ENCODE results near the gene METAP1D. TPM values are rescaled to one million over a fixed set of nuclear protein-coding genes. Genes with fewer than 3 reads are reported as not detected.

METAP1D gene
- polyA plus RNA-seq, 2 of the 4 experiments (the other 2 are of a cell fraction), result 7.3 to 13.3 TPM

DNA sequence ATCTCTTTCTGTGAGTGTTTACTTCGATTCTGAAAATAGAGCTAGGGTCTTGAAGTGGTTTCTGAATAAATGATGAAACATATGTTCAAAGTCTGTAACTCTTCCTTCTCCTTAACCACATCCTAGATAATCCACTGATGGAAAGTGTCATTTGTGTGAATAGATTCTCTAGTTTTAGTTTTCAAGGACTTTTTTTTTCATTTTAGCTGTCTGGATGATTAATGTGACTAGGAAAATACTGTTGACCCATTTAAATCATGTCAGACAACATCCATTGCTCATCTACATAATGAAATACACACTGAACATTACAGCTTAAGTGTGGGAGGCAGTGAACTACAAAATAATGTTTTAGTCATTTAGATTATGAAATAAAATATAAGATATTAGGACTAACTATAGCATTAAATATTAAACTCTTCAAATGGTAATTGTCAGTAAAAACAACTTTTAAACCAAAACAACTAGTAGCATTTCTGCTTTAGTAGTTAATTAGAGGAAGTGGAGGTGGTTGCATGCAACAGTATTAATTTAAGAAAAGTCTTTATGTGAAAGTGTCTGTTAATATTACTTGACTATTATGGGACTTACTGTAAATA, 46.4 kb downstream of the METAP1D start:
- ChIA-PET POLR2A (no interaction called here), CTCF (no interaction called here)
- Histone ChIP-seq H3K4me1 (peaks cover 6% of the 10 kb centered on the region; the same call in 2 of the 3 replicates), H3K4me3 (no peak overlapping the region), H3K27ac (no peak overlapping the region), H3K9me3 (no peaks in the 10 kb centered on the region), H3K4me2 (no peak overlapping the region)
- ATAC-seq (no peak), FAIRE-seq (no peak), DNase-seq (ENCODE audit: low read depth in 1 of 2, low spot score in 1 of 2) (no peak)
- WGBS (ENCODE audit: missing lambda C conversion rate), result 29% methylated on average over 1 of the region's 1 CpG
- TF ChIP-seq NPAS2 (CRISPR knock-in tag; IDR thresholded peaks at IDR 0.05; ENCODE audit: borderline replicate concordance), result no peak
- TF ChIP-seq HDAC2 (IDR thresholded peaks at IDR 0.05), result no peak
- TF ChIP-seq, protein P1, sequence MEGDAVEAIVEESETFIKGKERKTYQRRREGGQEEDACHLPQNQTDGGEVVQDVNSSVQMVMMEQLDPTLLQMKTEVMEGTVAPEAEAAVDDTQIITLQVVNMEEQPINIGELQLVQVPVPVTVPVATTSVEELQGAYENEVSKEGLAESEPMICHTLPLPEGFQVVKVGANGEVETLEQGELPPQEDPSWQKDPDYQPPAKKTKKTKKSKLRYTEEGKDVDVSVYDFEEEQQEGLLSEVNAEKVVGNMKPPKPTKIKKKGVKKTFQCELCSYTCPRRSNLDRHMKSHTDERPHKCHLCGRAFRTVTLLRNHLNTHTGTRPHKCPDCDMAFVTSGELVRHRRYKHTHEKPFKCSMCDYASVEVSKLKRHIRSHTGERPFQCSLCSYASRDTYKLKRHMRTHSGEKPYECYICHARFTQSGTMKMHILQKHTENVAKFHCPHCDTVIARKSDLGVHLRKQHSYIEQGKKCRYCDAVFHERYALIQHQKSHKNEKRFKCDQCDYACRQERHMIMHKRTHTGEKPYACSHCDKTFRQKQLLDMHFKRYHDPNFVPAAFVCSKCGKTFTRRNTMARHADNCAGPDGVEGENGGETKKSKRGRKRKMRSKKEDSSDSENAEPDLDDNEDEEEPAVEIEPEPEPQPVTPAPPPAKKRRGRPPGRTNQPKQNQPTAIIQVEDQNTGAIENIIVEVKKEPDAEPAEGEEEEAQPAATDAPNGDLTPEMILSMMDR (IDR thresholded peaks at IDR 0.05), result no peak
- no peak for TF ChIP-seq JUN (IDR thresholded peaks at IDR 0.05)
- no peak for TF ChIP-seq ZSCAN20 (CRISPR knock-in tag; IDR thresholded peaks at IDR 0.05)
- TF ChIP-seq, protein P2, sequence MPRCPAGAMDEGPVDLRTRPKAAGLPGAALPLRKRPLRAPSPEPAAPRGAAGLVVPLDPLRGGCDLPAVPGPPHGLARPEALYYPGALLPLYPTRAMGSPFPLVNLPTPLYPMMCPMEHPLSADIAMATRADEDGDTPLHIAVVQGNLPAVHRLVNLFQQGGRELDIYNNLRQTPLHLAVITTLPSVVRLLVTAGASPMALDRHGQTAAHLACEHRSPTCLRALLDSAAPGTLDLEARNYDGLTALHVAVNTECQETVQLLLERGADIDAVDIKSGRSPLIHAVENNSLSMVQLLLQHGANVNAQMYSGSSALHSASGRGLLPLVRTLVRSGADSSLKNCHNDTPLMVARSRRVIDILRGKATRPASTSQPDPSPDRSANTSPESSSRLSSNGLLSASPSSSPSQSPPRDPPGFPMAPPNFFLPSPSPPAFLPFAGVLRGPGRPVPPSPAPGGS (IDR thresholded peaks at IDR 0.05), result no peak

GRCh38 chr2:172046866-172047565, 47.3 kb downstream of the METAP1D start:
- FAIRE-seq (no peak), ATAC-seq (peak in 1 of 2 experiments; percentile 23; a peak in 1 of 6 replicates), DNase-seq (ENCODE audit: low read depth in 1 of 2, low spot score in 1 of 2) (no peak)
- 36% methylated on average over 3 of the region's 3 CpGs for WGBS (ENCODE audit: missing lambda C conversion rate)
- Histone ChIP-seq H3K4me3 (no peak overlapping the region), H3K27ac (no peak overlapping the region), H3K9me3 (no peaks in the 10 kb centered on the region), H3K4me2 (no peak overlapping the region), H3K4me1 (peaks cover 9% of the 10 kb centered on the region; the same call in 2 of the 3 replicates)
- TF ChIP-seq PHF8 (IDR thresholded peaks at IDR 0.05; ENCODE audit: borderline replicate concordance, low read depth) (no peak), RAD21 (conservative IDR thresholded peaks at IDR 0.05 in 1 of 2, IDR thresholded peaks at IDR 0.05 in 1 of 2) (no peak), MAZ (IDR thresholded peaks at IDR 0.05; ENCODE audit: borderline replicate concordance, low read depth, low read length) (no peak), MYC (IDR thresholded peaks at IDR 0.05; ENCODE audit: borderline replicate concordance, low read length) (no peak), RCOR1 (IDR thresholded peaks at IDR 0.05; ENCODE audit: low read depth, low read length) (no peak), POLR2AphosphoS2 (conservative IDR thresholded peaks at IDR 0.05; ENCODE audit: low read length) (no peak), ZNF302 (CRISPR knock-in tag; IDR thresholded peaks at IDR 0.05) (no peak), USF2 (IDR thresholded peaks at IDR 0.05) (no peak), KDM5A (IDR thresholded peaks at IDR 0.05) (no peak), TP53 (CRISPR knock-in tag; IDR thresholded peaks at IDR 0.05) (no peak), JUN (IDR thresholded peaks at IDR 0.05) (no peak), ZC3H11A (IDR thresholded peaks at IDR 0.05) (no peak), HOXB5 (CRISPR knock-in tag; IDR thresholded peaks at IDR 0.05) (no peak), ELK1 (IDR thresholded peaks at IDR 0.05; ENCODE audit: low read depth, low read length) (no peak), KDM1A (IDR thresholded peaks at IDR 0.05; ENCODE audit: low read depth) (no peak), GATA3 (IDR thresholded peaks at IDR 0.05; ENCODE audit: borderline replicate concordance) (no peak), SMC3 (IDR thresholded peaks at IDR 0.05) (no peak), EP300 (IDR thresholded peaks at IDR 0.05) (no peak), NR3C1 (IDR thresholded peaks at IDR 0.05) (no peak)
- TF ChIP-seq, protein P1 (IDR thresholded peaks at IDR 0.05), result no peak
- ChIA-PET POLR2A (no interaction called here), CTCF (no interaction called here)
